Measurements from ENCODE around the gene ZNF133.

- TF ChIP-seq CTCF (IDR thresholded peaks at IDR 0.05; ENCODE audit: low read depth, low read length) (no peak), EZH2phosphoT487 (IDR thresholded peaks at IDR 0.05; ENCODE audit: low read depth) (no peak)
Observed at GRCh38 chr20:18310051-18310450, 21.7 kb downstream of the ZNF133 start.
